Measurements from ENCODE around the gene ABHD12B. TPM values are rescaled to one million over a fixed set of nuclear protein-coding genes. Genes with fewer than 3 reads are reported as not detected.
A peak's percentile ranks its signal among the peaks of the same experiment; 100 is the strongest.

The ABHD12B gene
- total and polyA plus RNA-seq, 12 donors, result not detected

GRCh38 chr14:50920482-50921230, 48.8 kb downstream of the ABHD12B start:
- H3K9me3 ChIP-seq, result no peaks in the 10 kb centered on the region
- peak overlapping the region in 4 of 10 donors; percentile 8 to 58 (median 34) for H3K27ac ChIP-seq
- H3K4me3 ChIP-seq, result no peak overlapping the region
- WGBS, 2 donors, result 55 to 58% methylated on average over 9 of the region's 9 CpGs
- TF ChIP-seq, protein P1, sequence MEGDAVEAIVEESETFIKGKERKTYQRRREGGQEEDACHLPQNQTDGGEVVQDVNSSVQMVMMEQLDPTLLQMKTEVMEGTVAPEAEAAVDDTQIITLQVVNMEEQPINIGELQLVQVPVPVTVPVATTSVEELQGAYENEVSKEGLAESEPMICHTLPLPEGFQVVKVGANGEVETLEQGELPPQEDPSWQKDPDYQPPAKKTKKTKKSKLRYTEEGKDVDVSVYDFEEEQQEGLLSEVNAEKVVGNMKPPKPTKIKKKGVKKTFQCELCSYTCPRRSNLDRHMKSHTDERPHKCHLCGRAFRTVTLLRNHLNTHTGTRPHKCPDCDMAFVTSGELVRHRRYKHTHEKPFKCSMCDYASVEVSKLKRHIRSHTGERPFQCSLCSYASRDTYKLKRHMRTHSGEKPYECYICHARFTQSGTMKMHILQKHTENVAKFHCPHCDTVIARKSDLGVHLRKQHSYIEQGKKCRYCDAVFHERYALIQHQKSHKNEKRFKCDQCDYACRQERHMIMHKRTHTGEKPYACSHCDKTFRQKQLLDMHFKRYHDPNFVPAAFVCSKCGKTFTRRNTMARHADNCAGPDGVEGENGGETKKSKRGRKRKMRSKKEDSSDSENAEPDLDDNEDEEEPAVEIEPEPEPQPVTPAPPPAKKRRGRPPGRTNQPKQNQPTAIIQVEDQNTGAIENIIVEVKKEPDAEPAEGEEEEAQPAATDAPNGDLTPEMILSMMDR (IDR thresholded peaks at IDR 0.05), result no peak
- DNase-seq, result no peak
- intact Hi-C loops (cut with DNase I), result no loop called here
- ATAC-seq, result peak in 2 of 8 donors; percentile 33 to 56
- H3K4me1 ChIP-seq, result peaks cover 0 to 14% (median 0%) of the 10 kb centered on the region in 9 donors
- H3K36me3 ChIP-seq, result peaks cover 0 to 100% (median 6%) of the 10 kb centered on the region in 9 donors
- no peaks in the 10 kb centered on the region for H3K27me3 ChIP-seq

DNA sequence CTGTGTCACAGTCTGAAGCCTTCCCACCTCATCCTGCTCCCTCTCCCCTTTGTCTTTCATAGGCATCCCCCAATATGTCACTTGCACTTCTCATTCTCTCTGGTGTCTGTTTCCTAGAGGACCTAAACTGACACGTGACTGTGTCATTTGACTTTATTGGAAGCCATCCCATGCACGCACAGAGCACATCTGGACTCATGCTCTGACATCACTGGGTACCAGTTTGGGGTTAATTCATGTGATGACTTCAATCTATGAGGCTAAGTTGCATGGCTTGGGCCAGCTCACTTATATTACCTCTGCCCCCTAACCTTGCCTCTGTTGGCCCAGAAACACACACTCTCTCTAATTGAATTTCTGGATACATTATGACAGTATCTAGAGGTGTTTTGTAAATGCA, 51.0 kb downstream of the ABHD12B start:
- Histone ChIP-seq H3K36me3 (peaks cover 0 to 79% (median 6%) of the 10 kb centered on the region in 9 donors), H3K4me3 (no peak overlapping the region), H3K9me3 (no peaks in the 10 kb centered on the region), H3K27me3 (no peaks in the 10 kb centered on the region), H3K4me1 (peaks cover 0 to 33% (median 0%) of the 10 kb centered on the region in 9 donors), H3K27ac (no peak overlapping the region)
- TF ChIP-seq, protein P1 (IDR thresholded peaks at IDR 0.05), result no peak
- intact Hi-C loops (cut with DNase I), result no loop called here
- 78 to 88% methylated on average over 2 of the region's 2 CpGs for WGBS, 2 donors
- ATAC-seq, result no peak
- DNase-seq, result no peak

- intact Hi-C loops (cut with DNase I), result no loop called here
- no peak for DNase-seq
- no peak for ATAC-seq
- Histone ChIP-seq H3K27ac (no peak overlapping the region), H3K36me3 (peaks cover 0 to 64% (median 6%) of the 10 kb centered on the region in 9 donors), H3K9me3 (no peaks in the 10 kb centered on the region), H3K27me3 (no peaks in the 10 kb centered on the region), H3K4me1 (peaks cover 0 to 38% (median 0%) of the 10 kb centered on the region in 9 donors), H3K4me3 (no peak overlapping the region)
- TF ChIP-seq, protein P1 (IDR thresholded peaks at IDR 0.05), result no peak
- 49 to 51% methylated on average over 6 of the region's 6 CpGs for WGBS, 2 donors
Measured at GRCh38 chr14:50924236-50924635, 52.4 kb downstream of the ABHD12B start.

- intact Hi-C loops (cut with DNase I), result no loop called here
- H3K9me3 ChIP-seq, result no peaks in the 10 kb centered on the region
- WGBS, 2 donors, result 91 to 93% methylated on average over 4 of the region's 4 CpGs
- peaks cover 0 to 62% (median 6%) of the 10 kb centered on the region in 9 donors for H3K36me3 ChIP-seq
- H3K27ac ChIP-seq, result no peak overlapping the region
- no peak for ATAC-seq
- no peaks in the 10 kb centered on the region for H3K27me3 ChIP-seq
- H3K4me1 ChIP-seq, result peaks cover 0 to 38% (median 0%) of the 10 kb centered on the region in 9 donors
- no peak for DNase-seq
- H3K4me3 ChIP-seq, result no peak overlapping the region
- TF ChIP-seq, protein P1 (IDR thresholded peaks at IDR 0.05), result no peak
Measured at GRCh38 chr14:50924843-50925242, 53.0 kb downstream of the ABHD12B start.
